Chondrocyte (in vitro differentiated cells): ENCODE data around the gene PLA1A. TPM values are rescaled to one million over a fixed set of nuclear protein-coding genes. Genes with fewer than 3 reads are reported as not detected.

Experiments used
- DNase-seq: peaks from one replicate; pipeline ENCODE4 v3.0.0; 2021; ENCODE audit warnings: mixed read lengths, low spot score
- H3K27ac Mint-ChIP-seq: one replicate; pipeline ENCODE4 v1.8.0; 2021; ENCODE audit warnings: mild to moderate bottlenecking, moderate library complexity, mixed read lengths; ENCODE audit not compliant: unreplicated experiment
- H3K27me3 Mint-ChIP-seq: 2 replicates; pipeline ENCODE4 v1.8.0; 2021; ENCODE audit warnings: low read depth, mixed read lengths
- H3K36me3 Mint-ChIP-seq: 2 replicates; pipeline ENCODE4 v1.8.0; 2021; ENCODE audit warnings: low read depth, mixed read lengths
- H3K4me1 Mint-ChIP-seq: 2 replicates; pipeline ENCODE4 v1.8.0; 2021; ENCODE audit warnings: low read depth, mild to moderate bottlenecking, mixed read lengths
- H3K4me3 Mint-ChIP-seq: one replicate; pipeline ENCODE4 v1.8.0; 2021; ENCODE audit warnings: mild to moderate bottlenecking, moderate library complexity, mixed read lengths; ENCODE audit not compliant: unreplicated experiment
- H3K9me3 Mint-ChIP-seq: 2 replicates; pipeline ENCODE4 v1.8.0; 2021; ENCODE audit warnings: low read depth, mixed read lengths
- total RNA-seq: library from RNA; stranded (reverse); gene quantifications from 3 replicates; pipeline ENCODE4 v1.2.1, GENCODE V29; 2021
- TF ChIP-seq, protein P1 (sequence below): fragments of 200-600 bp; sonication (generic); IDR thresholded peaks from 2 replicates; pipeline ENCODE4 v1.5.0; 2021; ENCODE audit warnings: antibody characterized with exemption, mild to moderate bottlenecking, moderate library complexity

PLA1A gene
- total RNA-seq, 1 donor from 2014 or later, result 0.55 TPM

DNA sequence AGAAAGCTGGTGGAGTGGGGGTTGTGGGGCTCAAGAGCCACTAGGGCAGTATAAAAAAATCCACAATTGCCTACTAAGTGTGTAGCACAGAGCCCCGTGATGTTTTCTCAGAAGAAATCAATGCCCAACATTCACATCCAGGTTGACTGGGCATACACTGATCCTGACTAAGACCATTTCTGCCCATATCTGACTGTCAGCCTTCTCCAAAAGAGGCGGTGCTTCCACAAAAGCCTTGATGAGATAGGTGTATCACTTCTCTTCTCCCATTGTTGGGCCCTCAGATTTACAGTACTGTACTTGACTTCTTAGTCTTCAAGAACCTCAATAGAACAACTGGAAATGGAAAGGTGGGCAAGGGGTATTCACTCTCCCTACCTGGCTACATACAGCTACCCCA, 61.3 kb downstream of the PLA1A start:
- no peaks in the 10 kb centered on the region for H3K9me3 Mint-ChIP-seq
- H3K4me3 Mint-ChIP-seq, result no peak overlapping the region
- H3K27me3 Mint-ChIP-seq, result no peaks in the 10 kb centered on the region
- DNase-seq, result no peak
- TF ChIP-seq, protein P1, sequence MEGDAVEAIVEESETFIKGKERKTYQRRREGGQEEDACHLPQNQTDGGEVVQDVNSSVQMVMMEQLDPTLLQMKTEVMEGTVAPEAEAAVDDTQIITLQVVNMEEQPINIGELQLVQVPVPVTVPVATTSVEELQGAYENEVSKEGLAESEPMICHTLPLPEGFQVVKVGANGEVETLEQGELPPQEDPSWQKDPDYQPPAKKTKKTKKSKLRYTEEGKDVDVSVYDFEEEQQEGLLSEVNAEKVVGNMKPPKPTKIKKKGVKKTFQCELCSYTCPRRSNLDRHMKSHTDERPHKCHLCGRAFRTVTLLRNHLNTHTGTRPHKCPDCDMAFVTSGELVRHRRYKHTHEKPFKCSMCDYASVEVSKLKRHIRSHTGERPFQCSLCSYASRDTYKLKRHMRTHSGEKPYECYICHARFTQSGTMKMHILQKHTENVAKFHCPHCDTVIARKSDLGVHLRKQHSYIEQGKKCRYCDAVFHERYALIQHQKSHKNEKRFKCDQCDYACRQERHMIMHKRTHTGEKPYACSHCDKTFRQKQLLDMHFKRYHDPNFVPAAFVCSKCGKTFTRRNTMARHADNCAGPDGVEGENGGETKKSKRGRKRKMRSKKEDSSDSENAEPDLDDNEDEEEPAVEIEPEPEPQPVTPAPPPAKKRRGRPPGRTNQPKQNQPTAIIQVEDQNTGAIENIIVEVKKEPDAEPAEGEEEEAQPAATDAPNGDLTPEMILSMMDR, result no peak
- peaks cover 9% of the 10 kb centered on the region for H3K4me1 Mint-ChIP-seq
- H3K36me3 Mint-ChIP-seq, result no peaks in the 10 kb centered on the region
- no peak overlapping the region for H3K27ac Mint-ChIP-seq

DNA sequence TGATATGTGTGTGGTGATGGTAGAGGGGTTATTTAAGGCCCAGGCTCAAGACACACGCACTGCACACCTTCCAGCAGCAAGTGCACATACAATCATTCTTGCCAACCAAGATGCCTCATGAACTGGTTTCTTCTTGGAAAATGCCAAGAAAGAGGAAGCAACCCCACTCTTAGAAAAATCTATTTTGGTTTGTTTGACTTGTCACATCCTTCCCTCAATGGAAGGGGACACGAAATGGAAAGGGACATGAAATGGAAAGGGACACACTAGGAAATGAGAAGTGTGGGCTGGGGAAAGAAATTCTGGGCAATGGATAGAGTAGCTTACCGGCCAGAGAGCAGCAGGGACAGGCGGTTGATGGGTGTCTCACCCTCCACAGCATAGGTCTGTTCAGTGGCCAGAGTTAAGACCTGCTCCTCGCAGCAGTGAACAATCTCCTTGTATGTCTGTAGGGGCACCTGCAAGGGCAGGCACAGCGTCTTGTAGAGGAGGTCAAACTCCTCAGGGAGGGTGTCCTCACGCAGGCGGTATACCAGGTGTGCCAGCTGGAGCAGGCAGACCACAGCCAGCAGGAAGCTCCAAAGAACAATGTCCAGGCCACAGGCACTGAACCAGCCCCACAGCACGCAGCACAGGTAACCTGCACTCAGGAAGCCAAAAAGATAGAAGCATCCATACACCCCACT, 62.1 kb downstream of the PLA1A start:
- Mint-ChIP-seq H3K27me3 (no peaks in the 10 kb centered on the region), H3K27ac (no peak overlapping the region)

DNA sequence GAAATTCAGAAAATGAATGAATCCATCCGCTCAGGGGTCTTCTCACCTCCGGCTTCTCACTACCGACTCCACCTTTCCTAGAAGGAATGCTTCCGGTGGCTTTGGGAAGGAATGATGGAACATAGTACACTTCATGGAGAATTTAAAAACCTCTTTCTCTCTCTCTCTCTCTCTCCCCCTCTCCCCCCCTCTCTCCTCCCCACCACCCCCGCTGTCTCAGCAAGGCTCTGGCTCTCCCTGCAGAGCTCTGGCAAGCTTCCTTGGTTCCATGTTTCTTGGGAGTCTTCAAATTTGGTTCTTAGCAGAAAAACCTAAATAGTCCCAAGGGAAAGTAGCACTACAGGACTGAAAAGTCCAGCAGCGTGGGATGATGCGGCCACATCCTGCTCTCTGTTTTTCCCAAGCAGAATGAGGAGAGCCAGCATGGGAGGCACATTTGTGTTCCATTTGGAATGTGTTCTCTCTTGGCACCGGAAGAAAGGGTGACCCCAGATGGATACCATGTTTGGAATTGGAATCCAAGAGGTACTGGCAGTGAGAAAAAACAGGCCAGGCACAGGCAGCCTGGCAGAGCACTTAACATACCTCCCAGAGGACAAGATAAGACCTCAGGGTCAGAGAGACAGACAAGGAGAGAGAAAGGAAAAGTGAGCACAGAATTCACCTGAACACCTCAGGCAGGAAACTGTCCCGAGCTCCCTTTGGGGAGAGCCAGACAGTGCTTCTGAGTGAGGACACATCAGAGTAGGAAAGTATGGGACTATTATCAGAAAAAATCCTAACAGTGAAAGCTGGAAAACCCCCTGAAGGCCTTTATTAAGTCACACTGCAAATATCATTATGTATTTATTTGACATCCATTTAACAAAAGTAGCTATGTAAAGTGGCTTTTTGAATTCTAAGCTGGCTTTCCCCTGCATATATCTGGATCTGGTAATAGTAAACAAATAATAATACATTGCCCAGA, 63.1 kb downstream of the PLA1A start, which contains the start of gene POPDC2:
TSS of gene POPDC2 (minus strand) at position 116 of the 967 bp plus-strand sequence. CDS start 166 bp downstream, outside the sequence.
- Mint-ChIP-seq H3K27me3 (no peaks in the 10 kb centered on the region), H3K4me3 (no peak within 1 kb of the TSS), H3K27ac (peak within 1 kb of the TSS; percentile 46), H3K9me3 (no peaks in the 10 kb centered on the region), H3K36me3 (no peaks in the 10 kb centered on the region), H3K4me1 (peaks cover 9% of the 10 kb centered on the region)
- TF ChIP-seq, protein P1, result no peak
- no peak for DNase-seq

More for the DNA sequence above, 62.1 kb downstream of the PLA1A start:
- TF ChIP-seq, protein P1, result no peak
- no peaks in the 10 kb centered on the region for H3K9me3 Mint-ChIP-seq
- H3K4me1 Mint-ChIP-seq, result peaks cover 9% of the 10 kb centered on the region
- no peak for DNase-seq
- H3K36me3 Mint-ChIP-seq, result no peaks in the 10 kb centered on the region
- no peak overlapping the region for H3K4me3 Mint-ChIP-seq

DNA sequence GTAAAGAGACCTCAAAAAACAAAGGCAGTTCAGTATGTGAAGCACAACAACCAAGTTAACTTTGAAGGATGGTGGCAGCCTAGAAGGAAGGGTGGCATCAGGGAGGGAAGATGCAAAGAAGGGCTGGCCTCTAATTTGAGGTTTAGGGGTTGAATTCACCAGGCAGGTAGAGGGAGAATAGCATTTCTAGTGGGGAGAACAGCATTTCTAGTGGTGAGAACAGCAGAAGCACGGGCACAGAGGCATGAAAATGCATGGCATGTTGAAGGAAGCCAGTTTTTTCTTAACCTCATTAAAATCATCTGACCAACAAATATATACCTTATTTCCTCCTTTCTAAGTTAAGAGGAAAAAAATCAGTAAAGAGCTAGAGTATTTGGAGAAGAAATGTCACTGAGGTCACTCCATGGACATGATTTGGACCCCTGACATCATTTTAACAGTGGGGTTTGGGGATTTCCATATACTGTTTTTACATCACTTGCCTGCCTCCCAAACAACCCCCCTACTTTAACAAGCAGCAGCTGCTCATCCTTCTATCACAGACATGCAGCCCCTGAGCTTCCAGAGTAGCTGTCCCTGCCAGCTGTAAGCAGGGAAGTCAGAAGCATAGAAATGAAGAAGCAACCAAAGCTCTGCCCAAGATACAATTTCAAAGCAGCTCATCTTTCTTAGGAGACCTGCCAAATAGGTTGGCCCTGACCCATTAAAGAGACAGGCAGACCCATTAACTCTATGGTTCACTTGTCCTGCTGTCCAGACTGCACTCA, 65.1 kb downstream of the PLA1A start:
- Mint-ChIP-seq H3K4me1 (peaks cover 9% of the 10 kb centered on the region), H3K4me3 (no peak overlapping the region), H3K36me3 (no peaks in the 10 kb centered on the region), H3K9me3 (no peaks in the 10 kb centered on the region), H3K27ac (no peak overlapping the region), H3K27me3 (no peaks in the 10 kb centered on the region)
- TF ChIP-seq, protein P1, result peak; percentile 8
- DNase-seq, result no peak
